GM23338 (cell line): ENCODE data around the gene DNAJB6. TPM values are rescaled to one million over a fixed set of nuclear protein-coding genes. Genes with fewer than 3 reads are reported as not detected.
"Not testable (repeated sequence)": the region's sequence is repeated elsewhere in the genome, so short reads cannot be mapped to it uniquely, and the experiment has no call there.

Experiments
- ATAC-seq: fragments of 200-7000 bp; cut with Tn5 transposase; 3 replicates; pipeline ENCODE4 v1.9.1; 2020
- DNase-seq: peaks from one replicate; pipeline ENCODE4 v3.0.0-alpha.2; 2015; ENCODE audit warnings: low spot score
- H2AFZ ChIP-seq: fragments of 200-600 bp; sonication (generic); 2 replicates; pipeline ENCODE4 v1.8.0; 2016; ENCODE audit warnings: antibody characterized with exemption, mild to moderate bottlenecking, moderate library complexity
- H3F3A ChIP-seq: fragments of 200-600 bp; sonication (generic); replicated peaks from 2 replicates; pipeline ENCODE4 v1.8.0; 2017; ENCODE audit warnings: antibody characterized with exemption, mixed run types, low read depth
- H3K27ac ChIP-seq: fragments of 200-600 bp; sonication (generic); 2 replicates; pipeline ENCODE4 v1.6.1; 2016; ENCODE audit warnings: low read depth
- H3K27me3 ChIP-seq: fragments of 200-600 bp; sonication (generic); 2 replicates; pipeline ENCODE4 v1.8.0; 2016; ENCODE audit warnings: mild to moderate bottlenecking, mixed run types, moderate library complexity; ENCODE audit not compliant: insufficient read depth
- H3K36me3 ChIP-seq: fragments of 200-600 bp; sonication (generic); 2 replicates; pipeline ENCODE4 v1.8.0; 2016; ENCODE audit warnings: mild to moderate bottlenecking; ENCODE audit not compliant: insufficient read depth
- H3K4me1 ChIP-seq: fragments of 200-600 bp; sonication (generic); 2 replicates; pipeline ENCODE4 v1.8.0; 2016; ENCODE audit warnings: mild to moderate bottlenecking, moderate library complexity; ENCODE audit not compliant: insufficient read depth
- H3K4me2 ChIP-seq: fragments of 200-600 bp; sonication (generic); 2 replicates; pipeline ENCODE4 v1.7.1; 2017; ENCODE audit warnings: mixed run types
- H3K4me3 ChIP-seq: fragments of 200-600 bp; sonication (generic); 2 replicates; pipeline ENCODE4 v1.6.1; 2016; ENCODE audit warnings: mixed run types
- H3K79me2 ChIP-seq: fragments of 200-600 bp; sonication (generic); replicated peaks from 2 replicates; pipeline ENCODE4 v1.8.0; 2017; ENCODE audit warnings: mild to moderate bottlenecking; ENCODE audit not compliant: insufficient read depth
- H3K9me2 ChIP-seq: fragments of 200-600 bp; sonication (generic); 2 replicates; pipeline ENCODE4 v1.8.0; 2017; ENCODE audit not compliant: insufficient read depth
- H4K20me1 ChIP-seq: fragments of 200-600 bp; sonication (generic); replicated peaks from 2 replicates; pipeline ENCODE4 v1.8.0; 2017; ENCODE audit warnings: mild to moderate bottlenecking; ENCODE audit not compliant: insufficient read depth
- H3K27ac Mint-ChIP-seq: 2 replicates; pipeline ENCODE4 v1.8.0; 2020; ENCODE audit warnings: inconsistent platforms, mild to moderate bottlenecking, moderate library complexity, mixed read lengths
- H3K27me3 Mint-ChIP-seq: 3 replicates; pipeline ENCODE4 v1.8.0; 2022; ENCODE audit warnings: low read depth, mild to moderate bottlenecking, moderate library complexity, mixed read lengths, inconsistent platforms; ENCODE audit not compliant: insufficient read depth, poor library complexity
- H3K36me3 Mint-ChIP-seq: 3 replicates; pipeline ENCODE4 v1.8.0; 2021; ENCODE audit warnings: low read depth, mild to moderate bottlenecking, inconsistent platforms, moderate library complexity, mixed read lengths
- H3K4me1 Mint-ChIP-seq: 3 replicates; pipeline ENCODE4 v1.8.0; 2020; ENCODE audit warnings: mild to moderate bottlenecking, inconsistent platforms, mixed read lengths
- H3K4me3 Mint-ChIP-seq: 3 replicates; pipeline ENCODE4 v1.8.0; 2021; ENCODE audit warnings: moderate library complexity, mild to moderate bottlenecking, inconsistent platforms, mixed read lengths
- H3K9me3 Mint-ChIP-seq: 3 replicates; pipeline ENCODE4 v1.8.0; 2020; ENCODE audit warnings: moderate library complexity, mild to moderate bottlenecking, inconsistent platforms, mixed read lengths
- CTCF ChIP-seq, 2 experiments: fragments of 200-600 bp in 1 of 2; sonication (generic) in 1 of 2; conservative IDR thresholded peaks; 2 replicates each; pipeline versions ENCODE4 v1.5.1 to v1.6.1; 2016 to 2017; ENCODE audit warnings: antibody characterized with exemption in 2 of 2, low read depth in 2 of 2, mild to moderate bottlenecking in 2 of 2, moderate library complexity in 1 of 2
- NANOG ChIP-seq: IDR thresholded peaks from 2 replicates; pipeline ENCODE4 v1.6.1; 2016; ENCODE audit warnings: antibody characterized with exemption, borderline replicate concordance
- STAT1 ChIP-seq: IDR thresholded peaks from one replicate; pipeline ENCODE4 v1.6.1; 2016; ENCODE audit warnings: antibody characterized with exemption; ENCODE audit not compliant: unreplicated experiment
- ZNF331 ChIP-seq: fragments of 250-450 bp; sonication (Bioruptor Pico); IDR thresholded peaks from 2 replicates; pipeline ENCODE4 v1.5.0; 2020; ENCODE audit warnings: low read depth, mild to moderate bottlenecking, moderate library complexity
- polyA plus RNA-seq: library from polyadenylated mRNA; unstranded; fragments of >200 nt; fragmentation: Nextera tagmentation; extraction: Ambion mirVana; gene quantifications from 2 replicates; pipeline ENCODE4 v1.2.1, GENCODE V29; 2016
- total RNA-seq: library from RNA; depleted of rRNA; stranded (reverse); fragments of >200 nt; shearing (Covaris generic); gene quantifications from 2 replicates; pipeline ENCODE4 v1.2.3, GENCODE V29; 2014
- TF ChIP-seq, protein P1 (sequence below): IDR thresholded peaks from one replicate; pipeline ENCODE4 v1.6.1; 2018; ENCODE audit warnings: antibody characterized with exemption; ENCODE audit not compliant: unreplicated experiment

Gene DNAJB6
- total and polyA plus RNA-seq, 2 experiments from 2014 or later: 308 to 322 TPM

DNA sequence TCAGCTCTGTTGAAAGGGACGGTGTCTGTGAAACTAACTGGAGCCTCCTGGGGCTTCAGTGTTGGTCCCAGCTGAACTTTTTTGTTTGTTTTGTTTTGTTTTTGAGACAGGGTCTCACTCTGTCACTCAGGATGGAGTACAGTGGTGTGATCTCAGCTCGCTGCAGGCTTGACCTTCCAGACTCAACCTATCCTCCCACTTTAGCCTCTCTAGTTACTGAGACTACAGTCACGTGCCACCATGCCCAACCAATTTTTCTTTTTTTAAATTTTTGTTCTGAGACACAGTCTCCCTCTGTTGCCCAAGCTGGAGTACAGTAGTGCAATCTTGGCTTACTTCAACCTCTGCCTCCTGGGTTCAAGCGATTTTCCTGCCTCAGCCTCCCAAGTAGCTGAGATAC, 13.4 kb upstream of the DNAJB6 start (continued):
- TF ChIP-seq CTCF (conservative IDR thresholded peaks at IDR 0.05; ENCODE audit: low read depth in 2 of 2) (no peak), STAT1 (no peak)
- TF ChIP-seq, protein P1, sequence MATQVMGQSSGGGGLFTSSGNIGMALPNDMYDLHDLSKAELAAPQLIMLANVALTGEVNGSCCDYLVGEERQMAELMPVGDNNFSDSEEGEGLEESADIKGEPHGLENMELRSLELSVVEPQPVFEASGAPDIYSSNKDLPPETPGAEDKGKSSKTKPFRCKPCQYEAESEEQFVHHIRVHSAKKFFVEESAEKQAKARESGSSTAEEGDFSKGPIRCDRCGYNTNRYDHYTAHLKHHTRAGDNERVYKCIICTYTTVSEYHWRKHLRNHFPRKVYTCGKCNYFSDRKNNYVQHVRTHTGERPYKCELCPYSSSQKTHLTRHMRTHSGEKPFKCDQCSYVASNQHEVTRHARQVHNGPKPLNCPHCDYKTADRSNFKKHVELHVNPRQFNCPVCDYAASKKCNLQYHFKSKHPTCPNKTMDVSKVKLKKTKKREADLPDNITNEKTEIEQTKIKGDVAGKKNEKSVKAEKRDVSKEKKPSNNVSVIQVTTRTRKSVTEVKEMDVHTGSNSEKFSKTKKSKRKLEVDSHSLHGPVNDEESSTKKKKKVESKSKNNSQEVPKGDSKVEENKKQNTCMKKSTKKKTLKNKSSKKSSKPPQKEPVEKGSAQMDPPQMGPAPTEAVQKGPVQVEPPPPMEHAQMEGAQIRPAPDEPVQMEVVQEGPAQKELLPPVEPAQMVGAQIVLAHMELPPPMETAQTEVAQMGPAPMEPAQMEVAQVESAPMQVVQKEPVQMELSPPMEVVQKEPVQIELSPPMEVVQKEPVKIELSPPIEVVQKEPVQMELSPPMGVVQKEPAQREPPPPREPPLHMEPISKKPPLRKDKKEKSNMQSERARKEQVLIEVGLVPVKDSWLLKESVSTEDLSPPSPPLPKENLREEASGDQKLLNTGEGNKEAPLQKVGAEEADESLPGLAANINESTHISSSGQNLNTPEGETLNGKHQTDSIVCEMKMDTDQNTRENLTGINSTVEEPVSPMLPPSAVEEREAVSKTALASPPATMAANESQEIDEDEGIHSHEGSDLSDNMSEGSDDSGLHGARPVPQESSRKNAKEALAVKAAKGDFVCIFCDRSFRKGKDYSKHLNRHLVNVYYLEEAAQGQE: no peak

- no peak overlapping the region for H3K4me3 ChIP-seq
- no peaks in the 10 kb centered on the region for H3K9me2 ChIP-seq
- peak overlapping the region; percentile 84; the same call in 1 of the 2 replicates for H2AFZ ChIP-seq
- H3K4me1 ChIP-seq: peaks cover 8% of the 10 kb centered on the region
- peaks cover 3% of the 10 kb centered on the region for H3K27me3 Mint-ChIP-seq
- peaks cover 10% of the 10 kb centered on the region; the same call in 1 of the 2 replicates for H3F3A ChIP-seq
- DNase-seq (no peak), ATAC-seq (peak; percentile 44)
- no peaks in the 10 kb centered on the region for H3K36me3 ChIP-seq
- 0 out of 3 replicates have a peak, but pooled peaks cover 4% of the 10 kb centered on the region for H3K9me3 Mint-ChIP-seq
- no peak overlapping the region for H3K4me3 Mint-ChIP-seq
- no peaks in the 10 kb centered on the region for H3K36me3 Mint-ChIP-seq
- H3K4me1 Mint-ChIP-seq: no peaks in the 10 kb centered on the region; the same call in 2 of the 3 replicates
- TF ChIP-seq STAT1 (no peak), ZNF331 (CRISPR knock-in tag) (no peak), NANOG (no peak)
- 0 out of 2 replicates have a peak overlapping the region, but pooled peaks have one; percentile 72 for H3K27ac ChIP-seq
- no peaks in the 10 kb centered on the region for H3K27me3 ChIP-seq
- no peak overlapping the region for H3K4me2 ChIP-seq
- H4K20me1 ChIP-seq: no peaks in the 10 kb centered on the region
- peaks cover 5% of the 10 kb centered on the region; the same call in 1 of the 2 replicates for H3K79me2 ChIP-seq
- H3K27ac Mint-ChIP-seq: no peak overlapping the region
Measured at GRCh38 chr7:157329447-157329846, 7.4 kb upstream of the DNAJB6 start.

DNA sequence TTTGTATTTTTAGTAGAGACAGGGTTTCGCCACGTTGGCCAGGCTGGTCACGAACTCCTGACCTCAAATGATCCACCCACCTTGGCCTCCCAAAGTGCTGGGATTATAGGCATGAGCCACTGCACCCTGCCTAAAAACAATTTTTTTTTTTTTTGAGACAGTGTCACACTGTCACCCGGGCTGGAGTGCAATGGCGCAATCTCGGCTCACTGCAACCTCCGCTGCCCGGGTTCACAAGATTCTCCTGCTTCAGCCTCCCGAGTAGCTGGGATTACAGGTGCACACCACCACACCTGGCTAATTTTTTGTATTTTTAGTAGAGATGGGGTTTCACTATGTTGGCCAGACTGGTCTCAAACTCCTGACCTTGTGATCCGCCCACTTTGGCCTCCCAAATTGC, 6.2 kb upstream of the DNAJB6 start:
- not testable (repeated sequence) for H4K20me1 ChIP-seq, H3K4me2 ChIP-seq, H3K27me3 ChIP-seq, H3K4me1 Mint-ChIP-seq, DNase-seq, H2AFZ ChIP-seq, H3K36me3 ChIP-seq, H3K4me3 Mint-ChIP-seq, H3K9me3 Mint-ChIP-seq, ATAC-seq, H3K27ac Mint-ChIP-seq, H3K27ac ChIP-seq, H3K4me3 ChIP-seq, H3K27me3 Mint-ChIP-seq, H3K36me3 Mint-ChIP-seq, H3K9me2 ChIP-seq
- peaks cover 17% of the 10 kb centered on the region for H3F3A ChIP-seq
- peaks cover 19% of the 10 kb centered on the region for H3K4me1 ChIP-seq
- H3K79me2 ChIP-seq: peaks cover 16% of the 10 kb centered on the region

DNA sequence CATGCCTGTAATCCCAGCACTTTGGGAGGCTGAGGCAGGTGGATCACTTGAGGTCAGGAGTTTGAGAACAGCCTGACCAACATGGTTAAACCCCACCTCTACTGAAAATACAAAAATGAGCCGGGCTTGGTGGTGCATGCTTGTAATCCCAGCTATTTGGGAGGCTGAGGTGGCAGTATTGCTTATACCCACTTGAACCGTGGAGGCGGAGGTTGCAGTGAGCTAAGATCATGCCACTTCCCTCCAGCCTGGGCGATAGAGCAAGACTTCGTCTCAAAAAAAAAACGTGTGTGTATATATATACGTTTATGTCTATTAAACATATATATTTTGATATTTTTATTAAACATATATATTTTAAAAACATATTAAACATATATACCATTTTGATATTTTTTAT, 5.8 kb upstream of the DNAJB6 start:
- not testable (repeated sequence) for H3K27me3 Mint-ChIP-seq, DNase-seq, H3K27ac ChIP-seq, H3K36me3 Mint-ChIP-seq, H3K36me3 ChIP-seq, H3K4me3 ChIP-seq, H3K9me2 ChIP-seq, H3K4me2 ChIP-seq, H3K4me3 Mint-ChIP-seq, H3K27me3 ChIP-seq, H4K20me1 ChIP-seq, H3K9me3 Mint-ChIP-seq, ATAC-seq, H3K27ac Mint-ChIP-seq, H2AFZ ChIP-seq
- H3K4me1 Mint-ChIP-seq: peaks cover 14% of the 10 kb centered on the region
- Histone ChIP-seq H3F3A (peaks cover 22% of the 10 kb centered on the region), H3K4me1 (peaks cover 23% of the 10 kb centered on the region), H3K79me2 (peaks cover 21% of the 10 kb centered on the region)
